T follicular helper cell (primary cell): ENCODE measurements around the gene LMAN2.

Experiments
- DNase-seq: peaks from one replicate; pipeline ENCODE4 v3.0.0-alpha.2; 2020; ENCODE audit warnings: low read depth

Gene LMAN2

DNA sequence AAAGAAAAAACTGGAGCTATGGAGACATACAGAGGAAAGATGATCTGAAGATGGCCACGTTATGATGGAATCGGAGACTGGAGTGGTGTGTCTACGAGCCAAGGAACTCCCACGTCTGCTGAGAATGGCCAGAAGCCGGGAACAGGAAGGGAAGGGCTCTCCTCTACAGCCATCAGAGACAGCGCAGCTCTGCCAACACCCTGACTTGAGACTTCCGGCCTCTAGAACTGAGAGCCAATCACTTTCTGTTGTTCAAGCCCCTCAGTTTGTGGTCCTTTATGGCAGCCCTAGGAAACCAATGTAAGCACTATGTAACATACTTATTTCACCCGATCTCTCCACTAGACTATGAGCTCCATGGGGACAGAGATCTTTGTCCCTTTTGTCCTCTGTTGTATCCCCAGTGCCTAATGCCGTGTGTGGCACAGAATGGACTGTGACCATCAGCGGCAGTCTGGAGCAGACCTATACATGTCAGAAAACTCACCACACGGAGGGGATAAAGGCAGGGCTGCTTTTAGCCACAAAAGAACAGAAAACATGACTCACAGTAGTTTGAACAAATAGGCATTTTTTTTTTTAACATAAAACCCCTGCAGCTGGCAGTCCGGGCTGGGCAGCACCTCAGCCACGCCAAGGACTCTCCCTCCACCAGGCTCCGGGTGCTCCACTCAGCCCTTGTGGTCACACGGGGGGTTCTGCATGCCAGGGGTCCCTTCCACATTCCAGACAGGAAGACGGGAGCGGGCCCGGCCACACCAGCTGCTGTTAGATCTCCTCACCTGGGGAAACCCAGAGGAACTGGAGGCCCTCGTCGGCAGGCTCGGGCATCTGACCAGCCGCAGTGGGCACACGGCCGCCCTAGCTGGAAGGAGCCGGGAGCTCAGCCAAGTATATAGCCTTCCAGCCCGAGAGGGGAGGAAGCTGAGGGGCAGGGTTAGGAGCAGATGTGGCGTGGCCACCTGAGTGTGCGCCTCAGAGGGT, 23.6 kb downstream of the LMAN2 start:
- no peak for DNase-seq

DNA sequence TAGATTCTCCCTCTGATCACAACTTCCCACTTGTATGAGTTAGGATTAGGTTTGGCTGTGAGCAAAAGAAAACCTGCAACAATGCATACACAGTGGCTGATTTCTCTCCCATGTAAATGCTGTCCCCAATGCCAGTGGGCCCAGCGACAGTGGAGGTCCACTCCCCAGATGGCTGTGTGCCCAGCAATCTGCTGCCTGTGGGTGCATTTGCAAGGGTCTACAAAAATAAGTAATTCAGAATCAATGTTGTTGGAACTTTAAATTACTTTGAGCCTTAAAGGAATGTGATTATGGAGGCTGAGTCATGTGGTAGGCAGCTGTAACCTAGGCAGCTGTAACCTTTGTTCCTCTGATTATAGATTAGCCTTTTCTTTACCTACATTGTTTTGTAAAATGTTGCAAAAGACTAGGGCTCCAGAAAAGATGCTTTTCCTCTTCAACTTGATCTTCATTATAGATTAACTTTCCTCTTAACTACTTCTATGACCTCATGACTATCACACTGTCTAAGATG, 25.5 kb downstream of the LMAN2 start:
- no peak for DNase-seq

DNA sequence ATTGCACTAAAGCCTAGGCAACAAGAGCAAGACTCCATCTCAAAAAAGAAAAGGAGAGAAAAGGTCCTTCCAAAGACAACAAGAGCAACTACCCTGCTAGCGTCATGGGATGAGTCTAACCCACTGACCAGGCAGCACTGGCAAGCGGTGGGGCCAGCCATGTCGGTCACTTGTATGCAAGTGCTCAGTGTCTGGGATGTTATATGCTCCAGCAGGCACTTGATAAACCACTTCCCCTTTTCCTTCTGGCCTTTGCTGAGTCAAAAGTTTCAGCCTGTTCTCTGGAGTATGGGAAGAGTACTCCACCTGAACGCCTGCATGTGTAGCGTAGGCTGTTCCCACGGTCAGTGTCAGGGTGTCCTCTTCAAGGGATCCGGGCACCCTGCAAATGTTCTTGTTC, 30.6 kb downstream of the LMAN2 start:
- DNase-seq, result no peak

- no peak for DNase-seq
These were observed 31.4 kb downstream of the LMAN2 start for GRCh38 chr5:177319913-177320588.

GRCh38 chr5:177317959-177318377, 33.5 kb downstream of the LMAN2 start:
- peak; percentile 58 for DNase-seq

DNA sequence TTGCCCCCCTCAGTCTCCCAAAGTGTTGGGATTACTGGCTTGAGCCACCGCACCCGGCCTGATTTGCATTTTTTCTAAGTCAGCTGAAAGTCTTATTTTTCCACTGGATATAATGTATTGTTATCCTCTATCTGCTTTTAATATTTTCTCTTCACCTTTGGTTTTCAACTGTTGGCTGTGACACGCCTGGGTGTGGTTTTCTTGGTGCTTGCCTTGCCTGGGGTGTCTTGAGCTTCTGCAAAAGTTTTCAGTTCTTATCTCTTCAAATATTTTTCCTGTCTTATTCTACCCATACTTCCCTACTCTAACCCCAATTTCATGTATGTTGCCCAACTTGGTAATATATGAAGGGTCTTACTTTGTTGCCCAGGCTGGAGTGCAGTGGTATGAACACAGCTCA, 35.5 kb downstream of the LMAN2 start:
- no peak for DNase-seq

- no peak for DNase-seq
These were observed 36.1 kb downstream of the LMAN2 start for GRCh38 chr5:177315411-177315810.

DNA sequence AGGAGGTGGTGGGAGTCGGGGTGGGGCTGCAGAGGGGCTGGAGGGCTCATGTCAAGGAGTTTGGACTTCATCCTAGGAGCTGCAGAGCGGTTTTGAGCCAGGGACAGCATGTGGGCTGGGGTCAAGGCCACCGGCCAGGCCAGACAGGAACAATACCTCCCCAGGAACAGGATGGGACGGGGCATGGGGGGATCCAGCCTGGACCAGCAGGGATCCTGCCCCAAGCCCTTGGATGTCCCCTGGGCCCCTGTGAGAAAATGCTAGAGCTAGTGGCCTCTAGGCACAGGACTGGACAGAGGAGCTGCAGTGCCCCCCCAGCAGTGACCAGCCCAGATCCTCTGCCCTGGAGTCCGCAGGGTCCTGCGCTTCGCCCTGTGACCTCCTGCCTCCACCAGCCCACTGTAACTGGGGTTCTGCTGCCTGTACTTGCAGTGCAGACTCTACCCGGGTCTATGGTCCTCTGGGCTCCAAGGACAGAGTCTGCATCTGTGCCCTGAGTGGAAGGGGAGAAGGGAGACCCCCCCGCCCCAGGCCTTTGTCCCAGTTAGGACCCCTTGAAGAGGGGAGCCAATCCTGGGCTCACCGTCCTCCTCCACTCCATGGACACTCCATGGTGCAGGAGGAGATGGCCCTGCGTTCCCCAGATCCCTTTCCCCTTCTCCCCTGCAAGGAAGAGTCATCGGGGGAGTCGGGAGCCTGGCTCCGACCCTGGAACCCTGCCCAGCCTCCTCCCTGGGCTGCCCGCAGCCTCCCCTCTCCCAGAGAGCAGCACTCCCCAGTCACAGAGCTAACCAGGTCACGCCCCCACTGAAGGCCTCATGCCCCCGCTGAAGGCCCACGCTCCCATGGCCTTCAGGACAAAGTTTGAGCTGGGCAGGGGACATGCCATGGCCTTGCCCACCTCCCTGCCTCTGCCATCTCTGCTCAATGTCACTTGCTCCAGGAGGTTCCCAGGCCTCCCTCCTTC, 36.8 kb downstream of the LMAN2 start:
- no peak for DNase-seq

GRCh38 chr5:177313561-177314259, 37.8 kb downstream of the LMAN2 start:
- no peak for DNase-seq

- no peak for DNase-seq
These were observed 38.8 kb downstream of the LMAN2 start for GRCh38 chr5:177312649-177313181.

DNA sequence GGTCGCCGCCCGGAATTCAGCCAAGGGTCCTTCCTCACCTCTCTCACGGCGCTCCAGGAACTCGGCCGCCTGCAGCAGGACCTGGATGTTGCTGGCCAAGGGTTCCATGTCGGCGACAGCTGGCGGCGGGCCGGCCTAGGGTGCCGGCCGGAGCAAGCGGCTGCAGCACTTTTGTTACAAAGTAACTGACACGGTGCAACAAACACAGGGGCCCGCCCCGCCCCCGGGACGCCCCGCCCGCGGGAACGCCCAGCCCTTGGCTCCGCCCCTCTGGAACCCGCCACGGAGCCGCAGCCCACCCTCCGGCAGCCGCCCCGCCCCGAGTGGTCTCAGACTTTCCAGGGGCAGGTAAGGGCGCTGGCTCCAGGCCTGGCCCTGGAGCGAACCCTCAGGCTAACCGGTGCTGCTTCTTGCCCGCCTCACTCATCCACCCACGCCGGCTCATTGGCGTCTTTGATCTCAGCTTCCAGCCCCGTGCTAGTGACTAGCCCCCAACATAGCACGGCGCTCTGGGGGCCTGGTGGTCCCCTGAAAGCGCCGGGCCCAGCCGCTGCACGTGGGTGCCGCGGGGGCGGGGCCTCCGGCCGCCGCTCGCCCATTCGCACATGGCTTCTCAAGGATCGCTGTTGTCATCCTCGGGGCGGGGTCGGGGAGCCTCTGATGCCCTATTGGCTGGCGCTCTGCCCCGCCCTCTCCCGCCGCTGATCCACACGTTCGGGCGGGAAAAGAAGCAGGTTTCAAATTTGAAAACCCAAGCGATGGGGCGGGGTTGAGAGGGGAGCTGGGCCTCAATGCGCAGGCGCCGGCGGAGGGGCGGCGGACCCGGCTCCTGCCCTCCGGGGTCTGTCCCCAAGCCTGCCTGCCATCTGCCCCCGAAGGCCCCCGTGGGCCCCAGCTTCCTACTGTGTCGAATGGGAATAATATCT, 39.5 kb downstream of the LMAN2 start, which contains the start of gene MXD3:
Gene MXD3 (minus strand): TSS at position 176 of the 926 bp plus-strand sequence. CDS start 68 bp downstream, at position 108.
- peak; percentile 92 for DNase-seq

- DNase-seq, result no peak
These were observed 40.1 kb downstream of the LMAN2 start for GRCh38 chr5:177311392-177311722.

DNA sequence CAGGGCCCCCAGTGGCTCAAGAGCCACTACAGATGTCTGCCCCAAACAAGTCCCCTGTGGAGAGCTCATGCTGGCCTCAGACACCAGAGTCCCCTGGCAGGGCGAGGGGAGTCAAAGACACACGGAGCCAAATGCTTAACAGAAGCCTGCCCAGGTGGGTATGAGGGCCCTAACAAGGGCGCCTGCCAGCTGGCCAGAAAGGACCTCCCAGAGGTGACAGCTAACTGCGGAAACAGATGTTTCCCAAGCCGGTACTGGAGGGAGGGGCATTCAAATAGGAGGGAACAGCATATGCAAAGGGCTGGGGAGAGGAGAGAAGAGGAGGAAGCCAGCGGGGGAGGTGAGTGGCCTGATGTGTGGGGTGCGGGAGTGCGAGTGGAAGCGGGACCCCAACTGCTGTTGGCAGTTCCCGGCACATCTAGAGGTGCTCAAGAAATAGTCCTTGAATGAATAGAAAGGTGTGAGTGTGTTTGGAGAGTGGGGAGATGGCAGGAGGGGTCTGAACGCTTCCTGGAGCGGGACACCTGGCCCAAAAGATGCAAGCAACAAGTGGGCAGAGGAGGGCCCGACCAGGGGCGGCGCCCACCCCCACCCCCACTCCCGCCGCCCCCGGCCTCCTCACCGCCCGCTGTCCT, 40.6 kb downstream of the LMAN2 start:
- DNase-seq, result no peak

- no peak for DNase-seq
These were observed 41.1 kb downstream of the LMAN2 start for GRCh38 chr5:177310332-177310731.

DNA sequence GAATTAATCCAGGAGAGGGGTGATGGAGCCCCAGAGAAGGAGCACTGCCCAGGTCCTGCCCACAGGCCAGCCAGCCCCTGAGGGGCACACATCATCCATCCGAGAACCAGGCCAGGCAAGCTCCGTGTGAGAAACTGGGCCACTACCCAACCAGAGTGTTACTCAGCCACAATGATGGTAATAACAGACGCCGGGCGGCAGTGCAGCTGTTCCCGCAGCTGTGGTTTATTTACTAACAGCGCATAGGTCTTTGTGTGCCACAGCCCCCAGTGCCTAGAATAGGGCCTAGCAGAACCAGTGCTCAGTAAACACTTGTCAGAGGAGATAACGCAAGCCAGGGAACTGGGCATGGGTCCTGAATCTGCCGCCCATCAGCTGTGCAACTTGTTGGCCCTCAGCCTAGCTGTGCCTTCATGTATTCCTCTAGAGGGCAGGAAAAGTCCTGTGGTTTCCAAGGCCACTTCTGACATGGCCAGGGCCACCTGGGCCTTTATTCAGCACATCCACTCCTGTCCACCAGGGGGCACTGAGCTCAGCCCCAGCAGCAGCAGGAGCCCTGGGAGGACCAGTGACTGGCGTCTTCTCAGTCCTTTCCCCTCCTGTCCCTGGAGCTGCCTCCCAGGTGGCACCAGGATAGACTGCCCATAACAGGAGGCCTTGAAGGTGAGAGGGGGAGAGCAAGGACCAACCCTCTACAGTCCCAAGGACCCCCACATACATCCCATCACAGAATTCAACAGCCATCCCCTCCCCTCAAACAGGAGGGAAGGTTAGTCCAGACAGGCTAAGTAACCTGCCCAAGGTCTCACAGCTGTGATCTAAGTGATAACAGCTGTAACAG, 41.9 kb downstream of the LMAN2 start:
- peak; percentile 55 for DNase-seq

GRCh38 chr5:177308740-177309139, 42.7 kb downstream of the LMAN2 start:
- DNase-seq, result no peak

- no peak for DNase-seq
These were observed 43.7 kb downstream of the LMAN2 start for GRCh38 chr5:177307544-177308363.
